UCSD-AML1 (cell line): ENCODE data around the gene GAK.

ENCODE experiments used
- DNase-seq: peaks from one replicate; lab custom pipeline; 2025; ENCODE audit not compliant: unreplicated experiment; lab: John Stamatoyannopoulos, UW

GAK gene

DNA sequence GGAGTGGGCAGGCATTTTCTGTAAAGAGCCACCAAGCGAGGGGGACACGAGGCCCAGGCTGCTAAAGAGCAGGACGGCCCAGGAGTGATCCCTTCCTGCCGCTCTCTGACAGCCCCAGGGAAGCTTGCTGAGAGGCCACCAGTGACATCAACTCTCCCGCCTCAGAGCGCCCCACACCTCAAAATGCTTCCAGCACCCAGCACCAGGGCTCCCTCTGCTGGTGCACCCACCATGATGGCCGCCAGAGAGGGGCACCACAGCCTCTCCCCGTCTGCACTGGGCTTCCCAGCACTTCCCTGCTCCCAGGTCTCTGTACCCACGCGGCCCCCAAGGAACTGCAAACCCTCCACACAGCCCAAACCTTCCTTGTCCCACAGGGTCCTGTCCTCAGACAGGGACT, 40.4 kb downstream of the GAK start:
- peak; percentile 17 for DNase-seq

DNA sequence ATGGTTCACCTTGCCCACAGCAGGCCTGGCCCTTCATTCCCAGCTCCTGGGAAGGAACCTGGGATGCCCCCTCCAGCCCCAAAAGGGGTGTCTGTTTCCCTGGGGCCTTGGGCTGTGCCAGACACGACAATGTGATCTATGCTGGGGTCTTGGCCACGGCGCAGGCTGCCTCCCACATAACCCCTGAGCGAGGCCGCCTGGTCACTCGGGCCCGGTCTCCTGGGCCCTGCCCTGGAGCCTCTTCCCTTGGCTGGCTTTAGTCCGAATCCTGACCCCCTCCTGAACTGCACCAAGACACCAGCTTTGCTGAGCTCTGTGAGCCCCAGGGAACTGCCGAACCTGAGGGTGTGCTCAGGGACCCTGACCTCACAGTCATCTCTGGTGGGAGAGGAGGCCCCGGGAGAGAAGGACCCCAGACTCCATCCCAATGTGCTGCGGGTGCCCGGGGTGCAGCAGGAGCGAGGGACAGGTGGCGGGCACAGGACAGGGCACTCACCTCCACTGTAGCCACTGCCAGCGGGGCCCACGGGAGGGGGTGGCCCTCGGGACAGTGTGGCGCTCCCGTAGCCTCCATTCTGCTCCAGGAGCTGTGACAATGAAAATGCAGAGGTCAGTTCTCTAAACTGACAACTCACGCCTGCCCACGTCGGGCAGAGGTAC, 42.0 kb downstream of the GAK start:
- DNase-seq: no peak

DNA sequence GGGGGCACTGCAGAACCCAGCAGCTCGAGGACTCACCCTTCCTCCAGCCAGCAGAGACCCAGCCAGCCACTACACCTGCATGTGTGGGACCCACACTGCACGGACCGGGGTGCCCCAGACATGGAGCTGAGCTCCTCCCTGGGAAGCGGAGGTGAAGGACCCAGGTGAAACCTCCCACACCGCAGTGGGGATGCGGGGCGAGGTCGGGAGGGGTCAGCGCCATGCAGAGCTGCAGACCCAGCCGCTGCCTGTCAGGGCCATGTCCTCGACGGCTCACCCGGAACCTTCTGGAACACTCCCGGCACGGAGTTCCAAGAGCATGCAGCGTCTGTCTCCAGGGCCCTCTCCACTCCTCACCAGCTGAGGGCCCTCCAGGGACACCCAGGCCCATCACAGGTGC, 42.6 kb downstream of the GAK start:
- no peak for DNase-seq

DNA sequence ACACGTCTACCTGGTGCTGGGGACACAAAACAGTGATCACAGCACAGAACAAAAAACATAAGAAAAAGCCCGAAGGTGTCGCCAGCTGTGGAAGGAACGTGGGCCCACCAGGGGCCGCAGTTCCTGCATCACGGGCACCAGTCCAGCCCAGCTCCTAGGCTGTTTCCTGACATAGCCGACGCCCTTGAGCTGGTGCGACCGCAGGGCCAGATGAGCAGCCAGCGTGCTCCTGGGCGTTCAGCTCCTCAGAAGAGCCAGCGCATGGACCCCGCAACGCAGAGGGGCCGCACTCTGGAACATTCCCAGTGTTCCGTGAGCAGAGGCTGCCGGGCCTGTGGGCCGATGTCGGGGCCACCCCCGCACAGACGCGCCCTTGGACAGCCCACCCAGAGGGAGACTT, 44.1 kb downstream of the GAK start:
- DNase-seq: no peak

DNA sequence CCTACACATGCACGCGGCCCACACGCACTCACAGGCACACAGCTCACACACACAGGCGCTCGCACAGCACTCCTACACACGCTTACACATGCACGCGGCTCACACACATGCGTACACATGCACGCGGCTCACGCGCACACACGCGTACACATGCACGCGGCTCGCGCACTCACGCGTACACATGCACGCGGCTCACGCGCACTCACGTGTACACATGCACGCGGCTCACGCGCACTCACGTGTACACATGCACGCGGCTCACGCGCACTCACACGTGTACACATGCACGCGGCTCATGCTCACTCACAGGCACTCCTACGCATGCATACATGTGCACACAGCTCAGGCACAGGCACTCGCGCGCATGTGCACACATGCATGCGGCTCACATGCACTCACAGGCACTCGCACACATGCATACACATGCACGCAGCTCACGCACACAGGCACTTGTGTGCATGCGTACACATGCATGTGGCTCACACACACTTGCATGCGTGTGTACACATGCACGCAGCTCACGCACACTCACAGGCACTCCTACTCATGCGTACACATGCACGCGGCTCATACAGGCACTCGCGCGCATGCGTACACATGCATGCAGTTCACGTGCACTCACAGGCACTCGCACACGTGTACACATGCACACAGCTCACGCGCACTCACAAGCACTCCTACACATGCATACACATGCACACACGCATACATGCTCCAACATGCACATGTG, 44.9 kb downstream of the GAK start:
- no peak for DNase-seq

DNA sequence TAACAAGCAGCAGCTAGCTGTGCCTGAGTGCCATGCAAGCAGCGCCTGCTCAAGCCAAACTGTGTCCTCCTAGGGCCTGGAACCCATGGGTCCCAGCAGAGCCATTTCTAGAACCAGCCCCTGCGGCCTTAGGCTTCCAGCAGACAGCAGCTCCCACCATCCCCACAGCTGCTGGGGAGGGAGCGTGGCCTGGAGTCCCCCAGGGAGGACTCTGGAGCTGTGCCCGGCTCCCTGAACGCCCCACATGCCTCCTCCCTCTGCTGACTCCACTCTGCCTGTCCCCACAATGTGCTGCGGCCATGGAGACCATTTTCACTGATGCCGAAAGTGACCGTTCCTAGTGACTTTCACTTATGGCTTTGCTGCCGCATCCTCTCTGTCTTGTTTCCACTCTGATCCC, 45.9 kb downstream of the GAK start:
- DNase-seq: no peak

DNA sequence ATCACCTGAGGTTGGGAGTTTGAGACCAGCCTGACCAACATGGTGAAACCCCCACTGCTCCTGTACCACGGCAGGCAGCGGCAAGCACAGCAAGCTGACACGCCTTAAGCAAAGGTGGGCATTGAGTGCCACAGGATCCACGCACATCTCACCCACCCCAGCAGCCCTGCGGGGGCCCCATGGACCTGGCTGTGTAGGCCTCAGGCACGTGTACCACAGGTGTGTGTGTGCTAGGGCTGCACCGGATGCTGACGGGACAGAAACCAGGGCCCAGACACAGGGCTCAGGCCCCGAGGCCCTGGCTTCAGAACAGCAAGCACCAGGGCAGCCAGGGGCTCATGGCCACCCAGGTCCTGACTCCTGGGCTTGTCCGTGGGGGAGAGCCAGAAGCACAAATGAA, 46.8 kb downstream of the GAK start:
- no peak for DNase-seq

DNA sequence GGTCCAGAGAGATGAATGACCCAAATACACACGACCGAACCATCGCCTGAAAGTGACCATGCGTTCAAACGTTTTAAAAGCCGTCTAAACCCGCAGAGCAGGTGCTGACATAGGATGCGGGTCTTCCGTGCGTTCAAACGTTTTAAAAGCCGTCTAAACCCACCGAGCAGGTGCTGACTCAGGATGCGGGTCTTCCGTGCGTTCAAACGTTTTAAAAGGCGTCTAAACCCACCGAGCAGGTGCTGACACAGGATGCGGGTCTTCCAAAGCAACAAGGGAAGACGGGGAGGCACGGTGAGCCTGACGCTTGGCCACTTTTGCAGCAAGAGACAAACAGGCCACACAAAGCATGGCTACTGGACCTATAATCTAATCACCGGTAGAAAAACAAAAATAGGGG, 47.2 kb downstream of the GAK start:
- DNase-seq: no peak

DNA sequence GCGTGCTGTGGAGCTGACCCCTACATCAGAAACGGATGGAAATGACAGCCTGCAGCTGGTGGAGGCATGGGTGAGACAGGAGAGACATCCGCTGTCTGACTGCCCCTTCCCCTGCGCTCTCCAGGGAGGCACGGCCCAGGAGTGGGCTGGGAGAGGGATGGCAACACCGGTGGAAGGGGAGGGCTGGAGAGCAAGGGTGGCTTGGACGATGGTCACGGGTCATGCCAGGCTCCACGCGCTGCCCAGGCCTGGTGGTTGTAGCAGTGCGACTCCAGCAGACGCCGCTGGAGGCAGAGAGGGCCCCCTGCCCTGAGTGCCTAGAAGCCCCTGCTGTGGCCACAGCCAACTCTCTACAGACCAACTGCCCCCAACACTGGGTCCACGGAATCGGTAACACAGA, 47.9 kb downstream of the GAK start:
- DNase-seq: no peak

DNA sequence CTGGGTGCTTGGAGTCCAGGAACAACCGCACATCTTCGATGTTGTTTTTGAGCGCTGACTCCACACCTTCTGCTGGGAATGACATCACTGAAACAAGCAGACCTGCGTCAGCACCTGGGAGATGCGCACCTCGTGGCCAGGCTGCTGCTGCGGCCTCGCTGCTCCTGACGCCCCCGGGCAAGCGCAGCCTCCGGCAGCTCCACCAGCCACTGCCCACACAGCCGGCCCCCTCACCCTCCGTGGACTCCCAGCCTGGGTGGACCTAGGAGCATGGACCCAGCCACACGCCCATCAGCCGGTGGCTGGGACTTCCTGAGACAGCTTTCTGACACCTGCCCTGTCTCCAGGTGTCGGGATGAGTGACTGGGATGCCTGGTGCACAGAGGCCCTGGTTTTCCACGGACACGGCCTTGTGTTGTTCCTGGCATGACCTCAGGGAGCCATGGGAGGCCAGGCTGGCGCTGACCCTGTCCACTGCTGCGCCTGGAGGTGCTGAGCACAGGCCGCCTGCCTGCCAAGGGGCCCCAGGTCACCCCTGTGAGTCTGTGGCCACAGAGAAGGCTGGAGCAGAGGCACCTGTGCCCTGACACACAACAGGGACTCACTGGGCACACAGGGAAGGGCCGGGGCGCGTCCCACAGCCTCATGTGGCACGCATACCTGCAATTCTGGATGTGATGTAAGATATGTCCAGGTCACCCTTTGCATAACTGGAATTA, 48.6 kb downstream of the GAK start:
- no peak for DNase-seq

DNA sequence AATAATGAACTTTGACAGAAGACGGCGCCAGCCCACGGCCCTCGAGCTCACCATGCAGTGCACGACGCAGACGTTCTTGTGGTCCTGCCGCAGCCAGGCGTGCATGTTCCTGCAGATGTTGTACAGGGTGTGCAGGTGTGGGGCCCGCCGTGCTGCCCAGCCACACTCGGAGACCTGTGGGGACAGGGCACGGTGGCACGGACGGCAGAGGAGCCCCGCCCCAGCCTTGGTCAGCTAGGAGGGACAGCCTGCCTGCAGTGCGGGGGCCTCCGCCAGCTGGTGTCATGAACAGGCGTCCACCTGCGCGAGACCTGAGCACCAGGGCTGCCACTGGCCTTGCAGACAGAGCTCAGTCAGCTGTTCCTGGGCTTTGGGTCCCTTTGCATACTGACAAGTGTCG, 49.5 kb downstream of the GAK start:
- no peak for DNase-seq

DNA sequence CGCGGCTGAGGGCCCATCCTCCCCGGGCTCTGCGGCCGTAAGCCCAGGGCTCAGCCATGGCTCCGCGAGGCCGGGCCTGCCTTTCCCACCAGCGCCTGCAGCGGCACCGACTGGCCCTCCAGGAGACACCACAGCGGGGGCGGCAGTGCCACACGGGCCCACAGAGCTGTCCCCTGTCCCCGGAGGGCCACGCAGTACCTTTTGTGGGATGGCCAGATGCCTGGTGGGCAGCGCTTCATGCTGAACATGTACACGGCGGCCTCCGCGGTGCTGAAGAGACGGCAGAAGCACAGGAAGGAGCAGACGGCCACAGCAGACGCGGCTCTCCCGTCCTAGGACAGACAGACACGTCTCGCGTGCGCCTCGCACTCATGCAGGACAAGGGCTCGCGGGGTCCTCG, 50.4 kb downstream of the GAK start:
- DNase-seq: no peak

DNA sequence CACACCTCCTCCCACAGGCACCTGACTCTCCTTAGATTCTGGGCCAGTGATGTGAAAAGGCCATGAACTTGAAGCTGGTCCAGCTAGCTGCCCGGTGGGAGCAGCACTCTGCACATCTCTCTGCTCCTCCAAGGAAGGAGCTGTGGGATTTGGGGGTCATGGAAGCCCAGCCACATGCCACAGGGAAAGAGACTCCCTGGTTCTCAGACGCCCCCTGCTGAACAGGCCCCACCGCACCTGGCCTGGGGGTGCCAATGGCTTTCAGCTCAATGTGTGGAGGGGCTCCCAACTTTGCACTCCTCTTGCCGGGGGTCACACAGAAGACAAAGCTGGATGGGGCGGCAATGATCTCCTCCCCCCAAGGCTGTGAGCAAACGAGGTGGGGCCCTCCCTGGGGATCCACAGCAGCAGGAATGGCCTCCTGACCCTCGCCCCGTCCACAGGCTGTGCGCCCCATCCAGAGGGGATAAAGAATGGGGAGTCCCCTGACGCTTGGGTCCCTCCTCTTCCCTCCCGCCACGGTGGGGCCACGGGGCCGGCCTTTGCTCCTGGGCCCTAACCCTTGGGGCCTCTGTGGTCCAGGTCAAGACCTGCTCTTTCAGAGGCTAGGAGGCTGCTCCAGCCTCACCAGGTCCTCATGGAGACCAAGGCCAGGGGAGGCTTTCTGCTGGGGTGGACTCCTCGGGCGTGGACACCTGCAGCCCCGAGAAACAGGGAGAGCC, 51.3 kb downstream of the GAK start:
- no peak for DNase-seq

DNA sequence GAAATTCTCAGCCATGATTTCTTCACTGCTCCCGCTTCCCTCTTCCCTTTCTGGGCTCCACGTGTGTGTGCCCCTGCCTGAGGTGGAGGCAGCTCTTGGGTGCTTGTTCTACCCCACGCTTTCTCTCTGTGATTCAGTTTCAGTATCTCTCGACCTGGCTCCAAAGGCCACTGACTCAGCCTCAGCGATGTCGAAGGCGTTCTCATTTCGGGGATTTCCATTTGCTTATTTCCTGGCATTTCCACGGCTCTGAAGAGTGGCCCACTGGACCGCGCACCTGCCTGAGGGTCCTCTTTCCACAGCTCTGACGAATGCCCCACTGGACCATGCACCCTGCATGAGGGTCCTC, 52.4 kb downstream of the GAK start:
- DNase-seq: no peak

DNA sequence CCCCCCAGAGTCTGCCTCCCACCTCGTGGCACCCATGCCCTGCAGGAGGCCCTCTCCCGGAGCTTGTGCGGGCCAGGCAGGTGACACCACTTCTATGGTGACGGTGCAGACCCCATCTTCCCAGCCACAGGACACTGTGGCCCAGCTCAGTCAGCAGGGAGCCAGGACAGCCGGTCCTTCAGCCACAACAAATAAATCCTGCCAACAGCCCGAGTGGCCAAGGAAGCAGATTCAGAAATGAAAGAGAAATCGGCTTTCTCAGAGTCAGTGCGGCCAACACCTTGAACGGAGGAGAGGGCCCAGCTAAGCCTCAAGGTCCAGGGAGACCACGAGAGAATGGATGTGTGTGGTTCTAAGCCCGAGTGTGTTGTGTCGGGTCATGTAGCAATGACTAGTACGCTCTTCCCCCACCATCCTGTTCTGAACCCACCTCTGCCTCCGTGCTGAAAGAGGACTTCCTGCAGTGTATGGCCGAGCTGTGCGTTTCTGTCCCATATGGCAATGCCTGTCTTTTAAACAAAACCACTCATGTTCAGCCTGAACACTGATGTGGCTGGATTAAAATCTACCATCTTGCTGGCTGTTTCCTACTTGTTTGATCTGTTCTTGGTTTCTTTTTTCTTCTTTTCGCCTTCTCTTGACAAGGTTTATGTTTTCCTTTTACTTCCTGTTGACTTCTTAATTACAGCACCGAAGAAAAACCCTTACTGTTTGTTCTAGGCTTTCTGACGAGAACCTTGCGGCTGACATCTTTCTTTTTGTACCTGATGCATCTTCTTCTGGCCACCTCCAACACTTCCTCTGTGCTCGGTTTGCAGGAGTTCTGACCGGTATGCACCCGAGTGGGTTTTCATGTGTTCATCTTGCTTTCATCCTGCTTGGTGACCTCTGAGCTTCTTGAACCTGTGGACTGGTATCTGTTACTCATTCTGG, 53.1 kb downstream of the GAK start:
- DNase-seq: no peak

DNA sequence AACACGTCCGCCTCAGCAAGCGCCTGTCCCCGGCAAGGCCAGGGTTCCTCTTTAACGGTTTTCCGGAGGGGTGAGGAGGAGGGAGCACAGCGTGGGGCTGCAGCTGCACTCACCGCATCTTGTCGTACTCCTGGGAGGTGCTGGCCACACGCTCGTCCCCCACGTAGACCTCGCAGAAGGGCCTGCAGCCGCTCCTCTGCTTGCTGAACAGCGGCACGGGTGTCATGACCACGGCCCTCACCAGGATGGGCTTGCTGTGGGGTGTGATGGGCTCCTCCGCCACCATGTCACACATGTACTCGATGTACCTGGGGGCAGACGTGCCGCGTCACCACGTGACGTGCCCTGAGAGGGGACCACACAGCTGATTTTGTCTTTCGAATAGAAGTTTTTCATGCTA, 54.6 kb downstream of the GAK start:
- DNase-seq: no peak

DNA sequence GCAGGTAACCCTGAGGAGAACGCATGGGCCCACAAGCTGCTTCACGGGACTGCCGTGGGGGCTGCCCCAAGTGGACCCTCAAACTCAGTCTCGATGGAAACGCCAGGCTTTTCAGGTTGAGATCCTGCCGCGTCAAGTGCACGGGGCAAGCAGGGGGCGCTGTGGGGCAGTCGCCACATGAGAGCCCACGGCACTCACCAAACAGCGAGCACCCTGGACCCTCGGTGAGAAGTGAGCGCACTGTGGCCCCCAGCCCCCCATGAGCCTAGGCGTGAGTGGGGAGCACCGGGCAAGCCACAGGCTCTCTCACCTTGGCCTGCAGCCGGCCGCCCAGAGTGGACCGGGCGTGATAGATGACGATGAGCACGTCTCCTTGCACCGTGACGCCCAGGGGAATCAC, 55.3 kb downstream of the GAK start:
- DNase-seq: no peak

DNA sequence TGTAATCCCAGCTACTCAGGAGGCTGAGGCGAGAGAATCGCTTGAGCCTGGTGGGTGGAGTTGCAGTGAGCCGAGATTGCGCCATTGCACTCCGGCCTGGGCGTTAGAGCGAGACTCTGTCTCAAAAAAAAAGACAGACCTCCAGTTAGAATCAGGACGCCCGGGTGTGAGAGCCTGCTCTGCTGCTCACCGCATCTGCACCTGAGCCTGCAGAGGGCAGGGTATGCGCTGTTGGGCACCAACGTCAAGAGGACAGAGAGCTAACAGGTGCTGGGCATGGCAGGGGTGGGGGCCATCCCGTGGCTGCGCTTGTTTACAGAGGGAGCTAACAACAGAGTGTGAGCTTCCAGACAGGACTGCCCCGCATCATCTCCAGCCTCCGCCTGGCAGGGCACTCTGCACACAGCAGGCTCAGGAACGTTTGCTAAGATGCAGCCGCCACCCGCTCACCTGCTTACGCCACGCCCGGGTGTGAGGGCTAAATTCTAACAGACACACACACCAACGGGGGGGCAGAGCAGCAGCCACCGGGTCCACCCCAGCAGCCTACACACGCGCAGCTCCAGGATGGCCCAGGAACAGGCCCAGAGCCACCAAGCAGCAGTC, 56.2 kb downstream of the GAK start:
- no peak for DNase-seq

DNA sequence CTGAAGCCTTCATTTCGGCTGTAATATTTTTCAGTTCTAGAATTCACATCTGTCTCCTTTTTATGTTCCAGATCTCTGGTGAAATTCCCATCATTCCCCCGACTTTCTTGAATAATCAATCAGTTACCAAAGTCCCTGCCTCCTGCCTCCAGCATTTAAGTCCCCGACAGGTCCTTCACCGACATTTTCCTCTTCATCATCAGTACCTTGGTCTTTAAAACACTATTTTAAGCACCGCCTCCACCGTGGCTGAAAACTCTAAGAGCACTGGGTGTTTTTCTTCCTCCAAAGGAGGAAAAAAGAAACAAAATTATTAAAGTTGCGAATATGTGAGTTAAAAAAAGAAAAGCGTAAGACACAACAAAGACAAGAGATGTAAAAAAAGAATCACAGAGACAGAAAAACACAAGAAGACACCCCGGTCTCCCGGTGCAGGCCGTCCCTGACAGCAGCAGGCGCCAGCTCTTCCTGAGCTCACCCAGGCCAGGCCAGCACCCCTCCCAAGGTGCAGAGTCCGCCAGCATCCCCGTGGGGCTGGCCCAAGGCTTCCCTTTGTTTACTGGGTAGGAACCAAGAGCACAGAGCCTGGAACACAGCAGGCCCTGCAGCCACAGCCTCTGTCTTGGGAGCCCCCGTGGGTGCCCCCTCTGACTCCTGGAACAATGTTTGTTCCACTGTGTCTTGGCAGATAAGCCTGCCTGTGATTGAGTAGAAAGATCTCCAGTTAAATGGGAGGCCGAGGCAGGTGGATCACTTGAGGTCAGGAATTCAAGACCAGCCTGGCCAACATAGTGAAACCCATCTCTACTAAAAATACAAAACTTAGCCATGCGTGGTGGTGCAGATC, 56.9 kb downstream of the GAK start:
- DNase-seq: no peak
